HK-2 (cell line): Measurements from ENCODE around the gene C11orf91.

Experiments
- DNase-seq: peaks from one replicate; pipeline ENCODE4 v3.0.0-alpha.2; 2018; ENCODE audit not compliant: unreplicated experiment

The C11orf91 gene

GRCh38 chr11:33651555-33651954, 49.1 kb downstream of the C11orf91 start:
- DNase-seq: no peak

- DNase-seq: no peak
These were observed 50.7 kb downstream of the C11orf91 start for GRCh38 chr11:33649944-33650343.
